Measurements from ENCODE around the gene ATXN1.
"Not testable (repeated sequence)": the region's sequence is repeated elsewhere in the genome, so short reads cannot be mapped to it uniquely, and the experiment has no call there.

Gene ATXN1

GRCh38 chr6:16394632-16395031, 366.6 kb downstream of the ATXN1 start:
- DNase-seq (ENCODE audit: low spot score): no peak
- no peak for TF ChIP-seq CTCF (IDR thresholded peaks at IDR 0.05; ENCODE audit: extremely low read depth, missing control alignments)

GRCh38 chr6:16393326-16393725, 367.9 kb downstream of the ATXN1 start:
- no peak for DNase-seq (ENCODE audit: low spot score)
- no peak for TF ChIP-seq CTCF (IDR thresholded peaks at IDR 0.05; ENCODE audit: extremely low read depth, missing control alignments)

- TF ChIP-seq CTCF (IDR thresholded peaks at IDR 0.05; ENCODE audit: extremely low read depth, missing control alignments): no peak
- DNase-seq (ENCODE audit: low spot score): no peak
Observed at GRCh38 chr6:16392010-16392409, 369.2 kb downstream of the ATXN1 start.

GRCh38 chr6:16391451-16391912, 369.8 kb downstream of the ATXN1 start:
- no peak for TF ChIP-seq CTCF (IDR thresholded peaks at IDR 0.05; ENCODE audit: extremely low read depth, missing control alignments)
- DNase-seq (ENCODE audit: low spot score): no peak

- not testable (repeated sequence) for DNase-seq (ENCODE audit: low spot score)
Observed at GRCh38 chr6:16390909-16391450, 370.3 kb downstream of the ATXN1 start.

GRCh38 chr6:16389642-16390041, 371.6 kb downstream of the ATXN1 start:
- no peak for TF ChIP-seq CTCF (IDR thresholded peaks at IDR 0.05; ENCODE audit: extremely low read depth, missing control alignments)
- no peak for DNase-seq (ENCODE audit: low spot score)

- no peak for DNase-seq (ENCODE audit: low spot score)
- TF ChIP-seq CTCF (IDR thresholded peaks at IDR 0.05; ENCODE audit: extremely low read depth, missing control alignments): no peak
Observed at GRCh38 chr6:16388488-16388887, 372.8 kb downstream of the ATXN1 start.

GRCh38 chr6:16386057-16386456, 375.2 kb downstream of the ATXN1 start:
- no peak for DNase-seq (ENCODE audit: low spot score)
- no peak for TF ChIP-seq CTCF (IDR thresholded peaks at IDR 0.05; ENCODE audit: extremely low read depth, missing control alignments)
